ENCODE measurements around the gene UNC13B. TPM values are rescaled to one million over a fixed set of nuclear protein-coding genes. Genes with fewer than 3 reads are reported as not detected.

UNC13B gene
- total RNA-seq, 1 experiment from 2014 or later = 19.7 TPM

- Histone ChIP-seq H3K36me3 (ENCODE audit: control insufficient read depth, insufficient read depth, low read length) (no peaks in the 10 kb centered on the region), H3K27me3 (replicated peaks; ENCODE audit: control insufficient read depth, insufficient read depth, low read length) (no peaks in the 10 kb centered on the region), H3K4me1 (no peaks in the 10 kb centered on the region), H3K4me3 (ENCODE audit: low read depth, low read length) (no peak overlapping the region), H3K9me3 (no peaks in the 10 kb centered on the region; the same call in 1 of the 2 replicates)
- ChIA-PET CTCF (no interaction called here), POLR2A (no interaction called here)
- Mint-ChIP-seq H3K4me1 (ENCODE audit: low read depth, unreplicated experiment) (no peaks in the 10 kb centered on the region), H3K36me3 (ENCODE audit: insufficient read depth, unreplicated experiment) (no peaks in the 10 kb centered on the region), H3K27ac (ENCODE audit: unreplicated experiment) (no peak overlapping the region), H3K9me3 (ENCODE audit: unreplicated experiment) (no peaks in the 10 kb centered on the region), H3K27me3 (ENCODE audit: insufficient read depth, unreplicated experiment) (no peaks in the 10 kb centered on the region), H3K4me3 (ENCODE audit: unreplicated experiment) (no peak overlapping the region)
- DNase-seq = no peak
- no peak for TF ChIP-seq CTCF (IDR thresholded peaks at IDR 0.05; ENCODE audit: insufficient read depth in 1 of 2, low read depth in 1 of 2, low read length in 1 of 2, severe bottlenecking in 1 of 2, unreplicated experiment in 1 of 2)
- intact Hi-C loops (cut with micrococcal nuclease; ENCODE audit: unreplicated experiment) = no loop called here
- no TSS peak for BruUV-seq (replicated peaks)
Observed at GRCh38 chr9:35220659-35221338, 59.0 kb downstream of the UNC13B start.

GRCh38 chr9:35225677-35226076 is 63.9 kb downstream of the UNC13B start:
- ChIA-PET CTCF (no interaction called here), POLR2A (no interaction called here)
- Mint-ChIP-seq H3K27ac (ENCODE audit: unreplicated experiment) (no peak overlapping the region), H3K4me1 (ENCODE audit: low read depth, unreplicated experiment) (peaks cover 7% of the 10 kb centered on the region), H3K36me3 (ENCODE audit: insufficient read depth, unreplicated experiment) (no peaks in the 10 kb centered on the region), H3K27me3 (ENCODE audit: insufficient read depth, unreplicated experiment) (no peaks in the 10 kb centered on the region), H3K9me3 (ENCODE audit: unreplicated experiment) (no peaks in the 10 kb centered on the region), H3K4me3 (ENCODE audit: unreplicated experiment) (no peak overlapping the region)
- intact Hi-C loops (cut with micrococcal nuclease; ENCODE audit: unreplicated experiment) = no loop called here
- H3K27me3 ChIP-seq (replicated peaks; ENCODE audit: control insufficient read depth, insufficient read depth, low read length) = no peaks in the 10 kb centered on the region
- no peak for TF ChIP-seq CTCF (IDR thresholded peaks at IDR 0.05; ENCODE audit: insufficient read depth in 1 of 2, low read depth in 1 of 2, low read length in 1 of 2, severe bottlenecking in 1 of 2, unreplicated experiment in 1 of 2)
- no peaks in the 10 kb centered on the region; the same call in 1 of the 2 replicates for H3K9me3 ChIP-seq
- peaks cover 10% of the 10 kb centered on the region; the same call in 1 of the 2 replicates for H3K4me1 ChIP-seq
- H3K36me3 ChIP-seq (ENCODE audit: control insufficient read depth, insufficient read depth, low read length) = no peaks in the 10 kb centered on the region
- no peak for DNase-seq
- no TSS peak for BruUV-seq (replicated peaks)
- no peak overlapping the region for H3K4me3 ChIP-seq (ENCODE audit: low read depth, low read length)

GRCh38 chr9:35226651-35227050 is 64.8 kb downstream of the UNC13B start:
- H3K4me1 ChIP-seq = peaks cover 10% of the 10 kb centered on the region; the same call in 1 of the 2 replicates
- Mint-ChIP-seq H3K27ac (ENCODE audit: unreplicated experiment) (no peak overlapping the region), H3K4me1 (ENCODE audit: low read depth, unreplicated experiment) (peaks cover 7% of the 10 kb centered on the region), H3K4me3 (ENCODE audit: unreplicated experiment) (no peak overlapping the region), H3K27me3 (ENCODE audit: insufficient read depth, unreplicated experiment) (no peaks in the 10 kb centered on the region), H3K9me3 (ENCODE audit: unreplicated experiment) (no peaks in the 10 kb centered on the region), H3K36me3 (ENCODE audit: insufficient read depth, unreplicated experiment) (no peaks in the 10 kb centered on the region)
- ChIA-PET POLR2A (no interaction called here), CTCF (no interaction called here)
- no peaks in the 10 kb centered on the region; the same call in 1 of the 2 replicates for H3K9me3 ChIP-seq
- no peak for DNase-seq
- no peaks in the 10 kb centered on the region for H3K36me3 ChIP-seq (ENCODE audit: control insufficient read depth, insufficient read depth, low read length)
- no peak overlapping the region for H3K4me3 ChIP-seq (ENCODE audit: low read depth, low read length)
- no TSS peak for BruUV-seq (replicated peaks)
- no peaks in the 10 kb centered on the region for H3K27me3 ChIP-seq (replicated peaks; ENCODE audit: control insufficient read depth, insufficient read depth, low read length)
- TF ChIP-seq CTCF (IDR thresholded peaks at IDR 0.05; ENCODE audit: insufficient read depth in 1 of 2, low read depth in 1 of 2, low read length in 1 of 2, severe bottlenecking in 1 of 2, unreplicated experiment in 1 of 2) = no peak
- intact Hi-C loops (cut with micrococcal nuclease; ENCODE audit: unreplicated experiment) = loop anchor here (1.0 kb wide), 1 partner anchor 10 kb away; no protein-coding TSS in a partner anchor

All from Caco-2 (cell line).